ENCODE results near the gene FPGS. TPM values are rescaled to one million over a fixed set of nuclear protein-coding genes. Genes with fewer than 3 reads are reported as not detected.

Gene FPGS
- polyA plus RNA-seq, 2 of the 4 experiments (the other 2 are of a cell fraction) = 28.8 to 48.5 TPM

DNA sequence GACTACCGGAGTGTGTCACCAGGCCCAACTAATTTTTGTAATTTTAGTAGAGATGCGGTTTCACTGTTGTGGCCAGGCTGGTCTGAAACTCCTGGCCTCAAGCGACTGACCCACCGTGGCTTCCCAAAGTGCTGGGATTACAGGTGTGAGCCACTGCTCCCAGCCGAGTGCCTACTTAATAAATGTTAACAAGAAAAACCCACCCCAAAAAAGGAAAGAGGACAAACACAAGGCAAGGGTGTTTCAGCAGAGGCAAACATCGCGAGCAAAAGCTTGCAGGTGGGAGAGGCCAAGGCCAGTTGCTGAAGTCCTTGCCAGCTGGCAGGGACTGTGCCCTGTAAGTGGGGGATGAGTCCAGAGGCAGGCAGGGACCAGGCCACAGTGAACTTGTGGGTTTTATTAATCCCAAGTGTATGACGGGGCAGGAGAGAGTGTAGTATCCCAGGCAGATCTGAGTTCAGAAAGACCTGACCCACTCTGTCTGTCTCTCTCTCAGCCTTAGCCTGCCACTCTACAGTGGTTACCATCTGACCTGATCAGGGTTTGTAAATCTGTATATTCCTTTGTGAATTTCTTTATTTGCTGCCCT is 6.4 kb upstream of the FPGS start:
- TF ChIP-seq POLR2AphosphoS2 (conservative IDR thresholded peaks at IDR 0.05; ENCODE audit: low read length) (peak; percentile 78; the same call in 1 of the 2 replicates), NPAS2 (CRISPR knock-in tag; IDR thresholded peaks at IDR 0.05; ENCODE audit: borderline replicate concordance) (no peak)
- H3K4me2 ChIP-seq = no peak overlapping the region
- peaks cover 27% of the 10 kb centered on the region; the same call in 2 of the 3 replicates for H3K4me1 ChIP-seq
- DNase-seq (ENCODE audit: low read depth in 1 of 2, low spot score in 1 of 2) = no peak
- 85% methylated on average over 8 of the region's 8 CpGs for WGBS (ENCODE audit: missing lambda C conversion rate)
- no peak overlapping the region for H3K4me3 ChIP-seq
- no peak overlapping the region for H3K27ac ChIP-seq
- POLR2A ChIA-PET = interaction anchor here (0.6 kb wide), 1 partner anchor 58 kb away, joined by 3 read pairs; no protein-coding TSS in a partner anchor
- peak; percentile 50 to 65 for ATAC-seq
- H3K9me3 ChIP-seq = no peaks in the 10 kb centered on the region
- CTCF ChIA-PET = interaction anchor here (0.7 to 2.1 kb wide), 4 partner anchors 9 to 125 kb away, joined by 3 to 6 read pairs (median 6); no protein-coding TSS in a partner anchor
- FAIRE-seq = no peak

DNA sequence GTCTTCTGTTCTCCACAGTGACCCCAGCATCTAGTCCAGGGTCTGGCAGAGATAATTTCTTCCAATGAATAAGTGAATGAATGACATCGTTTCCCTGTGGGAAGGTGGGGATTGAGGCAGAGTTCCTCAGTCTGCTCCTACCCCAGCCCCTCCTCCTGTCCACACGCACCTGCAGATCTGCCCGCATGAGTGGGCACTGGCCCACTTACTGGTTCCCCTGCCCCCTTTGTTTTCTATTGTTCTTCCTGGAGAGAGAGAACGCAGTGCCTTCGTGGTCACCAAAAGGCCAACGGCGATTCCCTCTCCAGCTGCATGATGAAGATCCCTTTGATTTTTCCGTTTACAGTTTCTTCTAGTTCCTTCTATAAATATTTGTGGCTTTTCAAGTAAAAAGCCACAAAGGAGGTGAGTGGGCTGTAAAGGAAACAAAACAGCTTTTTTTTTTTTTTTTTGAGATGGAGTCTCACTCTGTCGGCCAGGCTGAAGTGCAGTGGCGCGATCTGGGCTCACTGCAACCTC is 5.8 kb upstream of the FPGS start:
- no peak overlapping the region for H3K27ac ChIP-seq

More for the DNA sequence above, 5.8 kb upstream of the FPGS start:
- Histone ChIP-seq H3K4me2 (no peak overlapping the region), H3K4me3 (no peak overlapping the region), H3K9me3 (no peaks in the 10 kb centered on the region), H3K4me1 (peaks cover 33% of the 10 kb centered on the region)
- 90% methylated on average over 11 of the region's 11 CpGs for WGBS (ENCODE audit: missing lambda C conversion rate)
- ATAC-seq = no peak; a peak in 1 of 6 replicates
- ChIA-PET POLR2A (interaction anchor here (0.6 kb wide), 1 partner anchor 58 kb away, joined by 3 read pairs; no protein-coding TSS in a partner anchor), CTCF (interaction anchor here (0.9 to 2.2 kb wide), 5 partner anchors 10 to 124 kb away, joined by 5 to 11 read pairs (median 6); partner anchors contain the start of genes CDK9 and TOR2A)
- FAIRE-seq = no peak
- no peak for DNase-seq (ENCODE audit: low read depth in 1 of 2, low spot score in 1 of 2)
- TF ChIP-seq RARB (CRISPR knock-in tag; IDR thresholded peaks at IDR 0.05) (no peak), SREBF2 (IDR thresholded peaks at IDR 0.05) (no peak), HOXB13 (CRISPR knock-in tag; IDR thresholded peaks at IDR 0.05; ENCODE audit: low read depth) (no peak), JUNB (IDR thresholded peaks at IDR 0.05) (no peak), SMC3 (IDR thresholded peaks at IDR 0.05) (no peak), RNF2 (IDR thresholded peaks at IDR 0.05; ENCODE audit: borderline replicate concordance, low read depth) (no peak), MAFK (IDR thresholded peaks at IDR 0.05; ENCODE audit: partially characterized antibody) (no peak), EP300 (IDR thresholded peaks at IDR 0.05) (no peak), ATOH8 (CRISPR knock-in tag; IDR thresholded peaks at IDR 0.05; ENCODE audit: low read depth) (no peak), NFE2L2 (conservative IDR thresholded peaks at IDR 0.05; ENCODE audit: low read length) (no peak), JUN (IDR thresholded peaks at IDR 0.05) (no peak), NPAS2 (CRISPR knock-in tag; IDR thresholded peaks at IDR 0.05; ENCODE audit: borderline replicate concordance) (no peak), NR3C1 (IDR thresholded peaks at IDR 0.05) (no peak), RCOR1 (IDR thresholded peaks at IDR 0.05; ENCODE audit: low read depth, low read length) (no peak)
- TF ChIP-seq, protein P1, sequence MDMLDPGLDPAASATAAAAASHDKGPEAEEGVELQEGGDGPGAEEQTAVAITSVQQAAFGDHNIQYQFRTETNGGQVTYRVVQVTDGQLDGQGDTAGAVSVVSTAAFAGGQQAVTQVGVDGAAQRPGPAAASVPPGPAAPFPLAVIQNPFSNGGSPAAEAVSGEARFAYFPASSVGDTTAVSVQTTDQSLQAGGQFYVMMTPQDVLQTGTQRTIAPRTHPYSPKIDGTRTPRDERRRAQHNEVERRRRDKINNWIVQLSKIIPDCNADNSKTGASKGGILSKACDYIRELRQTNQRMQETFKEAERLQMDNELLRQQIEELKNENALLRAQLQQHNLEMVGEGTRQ (IDR thresholded peaks at IDR 0.05) = no peak
- TF ChIP-seq, protein P2, sequence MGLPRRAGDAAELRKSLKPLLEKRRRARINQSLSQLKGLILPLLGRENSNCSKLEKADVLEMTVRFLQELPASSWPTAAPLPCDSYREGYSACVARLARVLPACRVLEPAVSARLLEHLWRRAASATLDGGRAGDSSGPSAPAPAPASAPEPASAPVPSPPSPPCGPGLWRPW (IDR thresholded peaks at IDR 0.05) = no peak
- TF ChIP-seq, protein P3, sequence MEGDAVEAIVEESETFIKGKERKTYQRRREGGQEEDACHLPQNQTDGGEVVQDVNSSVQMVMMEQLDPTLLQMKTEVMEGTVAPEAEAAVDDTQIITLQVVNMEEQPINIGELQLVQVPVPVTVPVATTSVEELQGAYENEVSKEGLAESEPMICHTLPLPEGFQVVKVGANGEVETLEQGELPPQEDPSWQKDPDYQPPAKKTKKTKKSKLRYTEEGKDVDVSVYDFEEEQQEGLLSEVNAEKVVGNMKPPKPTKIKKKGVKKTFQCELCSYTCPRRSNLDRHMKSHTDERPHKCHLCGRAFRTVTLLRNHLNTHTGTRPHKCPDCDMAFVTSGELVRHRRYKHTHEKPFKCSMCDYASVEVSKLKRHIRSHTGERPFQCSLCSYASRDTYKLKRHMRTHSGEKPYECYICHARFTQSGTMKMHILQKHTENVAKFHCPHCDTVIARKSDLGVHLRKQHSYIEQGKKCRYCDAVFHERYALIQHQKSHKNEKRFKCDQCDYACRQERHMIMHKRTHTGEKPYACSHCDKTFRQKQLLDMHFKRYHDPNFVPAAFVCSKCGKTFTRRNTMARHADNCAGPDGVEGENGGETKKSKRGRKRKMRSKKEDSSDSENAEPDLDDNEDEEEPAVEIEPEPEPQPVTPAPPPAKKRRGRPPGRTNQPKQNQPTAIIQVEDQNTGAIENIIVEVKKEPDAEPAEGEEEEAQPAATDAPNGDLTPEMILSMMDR (IDR thresholded peaks at IDR 0.05) = no peak
- TF ChIP-seq, protein P4, sequence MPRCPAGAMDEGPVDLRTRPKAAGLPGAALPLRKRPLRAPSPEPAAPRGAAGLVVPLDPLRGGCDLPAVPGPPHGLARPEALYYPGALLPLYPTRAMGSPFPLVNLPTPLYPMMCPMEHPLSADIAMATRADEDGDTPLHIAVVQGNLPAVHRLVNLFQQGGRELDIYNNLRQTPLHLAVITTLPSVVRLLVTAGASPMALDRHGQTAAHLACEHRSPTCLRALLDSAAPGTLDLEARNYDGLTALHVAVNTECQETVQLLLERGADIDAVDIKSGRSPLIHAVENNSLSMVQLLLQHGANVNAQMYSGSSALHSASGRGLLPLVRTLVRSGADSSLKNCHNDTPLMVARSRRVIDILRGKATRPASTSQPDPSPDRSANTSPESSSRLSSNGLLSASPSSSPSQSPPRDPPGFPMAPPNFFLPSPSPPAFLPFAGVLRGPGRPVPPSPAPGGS (IDR thresholded peaks at IDR 0.05) = no peak

Measured in A549 (cell line).